ENCODE data around the gene FRRS1.
A peak's percentile ranks its signal among the peaks of the same experiment; 100 is the strongest.
"Not testable (repeated sequence)": the region's sequence is repeated elsewhere in the genome, so short reads cannot be mapped to it uniquely, and the experiment has no call there.

Gene FRRS1

DNA sequence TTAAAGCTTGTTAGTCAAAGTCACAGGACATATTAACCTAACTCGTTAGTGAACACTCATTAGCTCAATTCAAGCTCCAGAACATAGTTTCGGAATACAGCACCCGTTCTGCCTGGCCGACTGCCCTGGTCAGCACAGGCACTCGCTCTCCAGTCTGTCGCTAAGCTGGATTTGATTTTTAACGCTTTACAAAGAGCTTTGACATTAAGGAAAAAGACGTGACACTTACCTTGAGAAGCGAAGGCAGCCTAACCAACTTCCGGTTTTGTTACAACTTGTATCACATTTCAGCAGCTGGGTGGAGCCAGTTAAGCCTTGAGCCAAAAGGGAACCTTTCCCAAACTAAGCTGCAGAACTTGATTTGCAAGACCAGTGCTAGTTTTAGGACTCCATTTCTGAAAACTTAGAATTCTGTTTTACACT lies at the start of gene FRRS1:
Gene FRRS1, minus strand, starts transcription at position 258 of the 423 bp plus-strand sequence. CDS start 17,867 bp downstream, outside the sequence.
- peak; percentile 4 for DNase-seq

GRCh38 chr1:99814373-99814900 lies 48.0 kb upstream of the FRRS1 start:
- DNase-seq, result no peak

DNA sequence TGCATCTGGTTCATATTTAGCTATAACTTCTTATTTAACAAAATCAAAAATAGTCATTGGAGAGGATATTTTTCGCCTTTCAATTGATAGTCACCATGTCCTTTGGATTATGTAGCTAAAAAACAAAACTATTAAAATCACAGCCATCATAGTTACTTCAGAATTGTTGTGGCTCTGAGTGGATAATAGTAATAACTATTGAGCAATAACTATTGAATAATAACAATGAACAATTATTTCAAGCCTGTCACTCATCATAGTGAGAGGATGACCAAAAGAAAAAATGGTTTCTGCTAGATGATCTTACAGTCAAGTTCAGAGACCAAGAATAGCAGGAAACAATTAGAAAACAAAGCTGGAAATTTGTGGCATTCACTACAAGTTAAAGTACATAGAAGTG lies 45.3 kb upstream of the FRRS1 start:
- no peak for DNase-seq

GRCh38 chr1:99811075-99811474 lies 44.6 kb upstream of the FRRS1 start:
- no peak for DNase-seq

DNA sequence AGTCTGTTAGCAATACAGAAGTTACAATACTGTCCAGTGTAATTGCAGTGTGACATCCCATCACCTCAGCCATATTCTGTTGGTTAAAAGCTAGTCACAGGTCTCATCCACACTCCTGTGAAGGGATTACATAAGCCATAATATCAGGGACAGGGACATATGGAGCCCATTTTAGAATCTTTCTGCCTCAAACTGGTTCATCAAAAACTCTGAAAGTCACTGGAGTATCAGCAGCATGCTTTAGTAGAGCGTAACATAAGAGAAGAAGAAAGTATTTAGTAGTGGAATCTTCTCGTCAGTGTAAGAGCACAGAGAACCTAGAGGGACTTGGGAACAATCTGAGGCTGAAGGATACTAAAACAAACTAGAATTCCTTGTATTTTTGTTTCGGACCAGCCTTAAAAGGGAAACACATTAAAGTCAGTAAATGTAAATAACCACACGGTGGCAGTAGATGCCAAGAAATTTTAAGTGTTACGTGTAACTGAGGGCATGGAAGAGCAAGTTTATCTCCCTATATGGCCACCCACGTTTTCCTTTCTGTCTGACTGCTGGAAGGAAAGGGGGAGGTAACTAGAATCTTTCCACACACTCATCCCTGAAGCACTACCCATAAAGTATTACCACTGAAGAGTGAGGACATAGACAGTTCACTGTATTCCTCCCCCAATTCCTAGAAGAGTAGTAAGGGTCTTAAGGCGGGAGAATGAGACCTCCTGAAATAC lies 42.1 kb upstream of the FRRS1 start:
- DNase-seq, result no peak

- no peak for DNase-seq
These were observed 40.4 kb upstream of the FRRS1 start for GRCh38 chr1:99806882-99807281.

- no peak for DNase-seq
These were observed 35.1 kb upstream of the FRRS1 start for GRCh38 chr1:99801584-99801983.

DNA sequence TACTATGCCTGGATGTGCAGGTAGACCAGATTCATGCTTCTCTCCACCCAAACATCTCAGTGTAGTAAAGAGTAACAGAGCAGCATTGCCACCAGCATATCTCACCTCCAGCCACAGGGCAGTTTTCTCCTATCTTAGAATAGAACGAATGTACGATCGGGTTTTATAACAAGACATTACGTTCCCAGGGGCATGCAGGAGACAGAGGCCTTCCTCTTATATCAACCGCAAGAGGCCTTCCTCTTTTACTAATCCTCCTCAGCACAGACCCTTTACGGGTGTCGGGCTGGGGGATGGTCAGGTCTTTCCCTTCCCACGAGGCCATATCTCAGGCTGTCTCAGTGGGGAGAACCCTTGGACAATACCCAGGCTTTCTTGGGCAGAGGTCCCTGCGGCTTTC lies 27.4 kb upstream of the FRRS1 start:
- not testable (repeated sequence) for DNase-seq

DNA sequence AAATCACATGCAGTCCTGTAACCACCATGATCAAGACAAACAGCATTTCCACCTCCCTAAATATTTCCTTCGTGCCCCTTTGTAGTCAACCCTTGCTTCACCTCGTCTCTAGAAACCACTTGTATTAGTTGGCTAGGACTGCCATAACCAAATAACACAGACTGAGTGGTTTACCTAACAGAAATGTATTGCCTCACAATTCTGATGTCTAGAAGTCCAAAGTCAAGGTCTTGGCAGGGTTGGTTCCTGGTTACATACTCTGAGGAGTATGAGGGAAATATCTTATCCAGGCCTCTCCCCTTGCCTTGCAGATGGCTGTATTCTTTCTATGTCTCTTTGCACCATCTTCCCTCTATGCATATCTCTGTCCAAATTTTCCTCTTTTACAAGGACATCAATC lies 23.3 kb upstream of the FRRS1 start:
- no peak for DNase-seq

- no peak for DNase-seq
These were observed 22.5 kb upstream of the FRRS1 start for GRCh38 chr1:99788896-99789295.

GRCh38 chr1:99786751-99787501 lies 20.5 kb upstream of the FRRS1 start:
- no peak for DNase-seq

GRCh38 chr1:99784809-99785255 lies 18.4 kb upstream of the FRRS1 start:
- no peak for DNase-seq

DNA sequence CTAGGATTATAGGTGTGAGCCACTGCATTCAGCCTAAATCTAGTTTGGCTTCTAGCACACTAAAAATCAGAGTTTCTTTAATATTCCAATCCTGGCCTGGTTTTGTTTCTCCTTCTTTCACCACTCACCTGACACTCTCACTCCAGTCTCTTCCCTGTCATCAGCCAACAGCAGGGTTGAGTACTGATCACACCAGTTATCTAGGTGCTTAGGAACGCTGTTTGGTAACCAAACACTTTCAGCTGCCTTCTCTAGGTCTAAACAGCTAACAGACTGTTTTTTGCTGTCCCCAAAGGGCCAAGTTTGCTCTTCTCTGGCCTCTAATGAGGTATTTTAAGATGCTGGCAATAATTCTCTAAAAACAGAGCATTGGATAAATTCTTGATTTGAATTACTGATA lies 17.7 kb upstream of the FRRS1 start:
- DNase-seq, result no peak

DNA sequence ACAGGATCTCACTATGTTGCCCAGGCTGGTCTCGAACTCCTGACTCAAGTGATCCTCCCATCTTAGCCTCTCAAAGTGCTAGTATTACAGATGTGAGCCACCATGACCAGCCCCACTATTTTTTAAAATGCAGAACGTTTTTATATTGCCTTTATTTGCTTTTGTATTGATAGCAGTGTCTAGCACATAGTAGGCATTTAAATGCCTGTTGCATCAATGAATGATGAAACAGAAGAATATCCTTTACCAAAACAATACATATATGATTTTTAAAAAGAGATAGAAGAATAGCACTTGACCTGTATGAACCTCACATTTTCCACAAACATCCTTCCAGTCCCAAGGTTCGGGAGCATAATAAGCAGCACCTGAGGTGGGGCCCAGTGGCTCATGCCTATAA lies 16.5 kb upstream of the FRRS1 start:
- DNase-seq, result no peak

- no peak for DNase-seq
These were observed 16.0 kb upstream of the FRRS1 start for GRCh38 chr1:99782397-99782796.

GRCh38 chr1:99781798-99782197 lies 15.4 kb upstream of the FRRS1 start:
- no peak for DNase-seq

GRCh38 chr1:99777752-99778151 lies 11.3 kb upstream of the FRRS1 start:
- no peak for DNase-seq

GRCh38 chr1:99776120-99776519 lies 9.7 kb upstream of the FRRS1 start:
- no peak for DNase-seq

DNA sequence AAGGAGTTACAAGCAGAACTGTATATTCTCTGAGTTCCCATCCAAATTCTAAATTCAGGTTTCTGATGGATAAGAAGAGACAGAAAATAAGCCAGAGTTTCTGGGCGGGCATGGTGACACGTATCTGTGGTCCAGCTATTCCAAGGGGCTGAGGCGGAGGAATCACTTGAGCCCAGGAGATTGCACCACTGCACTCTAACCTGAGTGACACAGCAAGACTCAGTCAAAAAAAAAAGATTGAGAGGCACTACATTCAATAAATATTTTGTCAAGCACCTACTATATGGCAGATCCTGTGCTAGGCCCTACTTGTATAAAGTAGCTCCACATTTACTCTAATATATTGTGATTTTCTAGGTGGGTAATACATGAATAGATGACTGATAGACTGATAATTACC lies 6.4 kb upstream of the FRRS1 start:
- no peak for DNase-seq

DNA sequence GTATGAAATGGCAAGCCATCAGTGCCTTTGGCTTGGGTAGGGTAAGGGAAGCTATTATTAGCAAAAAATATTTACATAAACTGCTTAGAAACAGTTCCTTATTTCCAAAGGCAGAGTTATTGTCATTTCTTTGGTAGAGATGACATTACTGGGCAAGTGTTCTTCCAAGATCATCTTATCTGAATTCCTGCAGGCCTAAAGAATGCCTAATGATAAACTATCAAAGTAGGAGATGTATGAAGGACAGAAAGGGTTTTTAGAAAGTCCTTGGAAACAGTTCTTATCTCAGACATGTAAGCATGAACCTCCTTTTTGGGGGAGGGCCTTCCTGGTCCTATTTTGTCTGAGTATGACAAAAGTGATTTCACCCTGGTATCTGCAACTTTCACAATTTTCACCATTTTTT lies 5.1 kb upstream of the FRRS1 start:
- no peak for DNase-seq

GRCh38 chr1:99768524-99769245 lies 2.2 kb upstream of the FRRS1 start:
- DNase-seq, result no peak

DNA sequence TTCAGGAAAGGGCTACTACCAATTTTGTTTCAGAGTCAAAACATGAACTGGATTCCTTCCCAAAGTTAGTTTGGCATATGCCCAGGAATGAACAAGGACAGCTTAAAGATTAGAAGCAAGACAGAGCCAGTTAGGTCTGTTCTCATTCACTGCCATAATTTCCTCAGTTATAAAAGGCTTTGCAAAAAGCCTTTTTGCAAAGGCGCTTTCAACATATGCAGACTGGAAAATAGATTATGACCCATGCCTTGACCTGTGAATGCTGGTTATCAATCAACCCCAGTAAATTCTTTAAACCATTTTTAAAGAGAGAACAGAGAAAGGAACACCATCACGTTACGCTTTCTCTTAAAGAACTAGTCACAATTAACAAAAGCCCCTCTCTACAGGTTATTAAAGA lies 1.7 kb upstream of the FRRS1 start:
- DNase-seq, result no peak

DNA sequence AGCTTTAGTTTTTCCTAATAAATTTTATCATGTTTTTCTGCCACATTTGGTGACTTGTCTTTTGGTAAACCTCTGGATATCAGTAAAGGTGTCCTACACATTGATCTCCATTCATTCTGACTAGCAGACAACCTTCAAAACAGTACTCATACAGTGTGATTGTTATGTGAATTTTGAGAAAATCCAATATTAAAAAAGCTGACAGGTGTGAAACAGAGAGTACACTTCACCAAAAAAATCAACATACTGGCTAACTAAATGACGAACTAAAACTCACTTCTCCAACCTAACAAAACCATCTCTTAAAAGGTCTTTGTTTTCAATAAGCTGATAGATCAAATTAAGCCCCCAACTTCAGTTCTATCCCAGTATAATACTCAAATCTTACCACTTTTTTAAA lies 1.5 kb downstream of the FRRS1 start:
- no peak for DNase-seq

DNA sequence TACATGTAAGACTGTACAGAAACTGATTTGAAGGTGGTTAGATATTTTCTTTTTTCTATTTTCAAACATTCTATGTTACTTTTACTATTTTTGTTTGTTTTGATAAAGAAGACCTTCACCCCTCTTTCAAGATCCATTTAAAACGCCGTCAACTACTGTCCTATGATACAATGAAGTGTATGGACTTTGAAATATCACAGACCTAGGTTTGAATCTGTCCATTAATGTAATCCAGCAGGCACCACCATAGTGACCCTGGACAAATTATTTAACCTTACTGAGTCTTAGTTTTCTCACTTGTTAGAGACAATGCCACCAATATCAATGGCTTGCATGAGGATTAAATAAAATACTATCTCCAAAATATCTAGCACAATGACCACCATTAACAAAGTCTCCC lies 2.0 kb downstream of the FRRS1 start:
- DNase-seq, result no peak

Measured in CD4-positive, alpha-beta T cell treated with Interferon gamma for 1 hour (primary cell).